Astrocyte of the spinal cord (primary cell): ENCODE results near the gene LPO.

ENCODE experiments used
- DNase-seq: peaks from one replicate; pipeline ENCODE4 v3.0.0; 2011; ENCODE audit warnings: low read depth, low spot score
- H3K4me3 ChIP-seq: 2 replicates; pipeline ENCODE4 v1.5.1; 2011; ENCODE audit warnings: low read depth, mild to moderate bottlenecking, low read length, moderate library complexity
- CTCF ChIP-seq: IDR thresholded peaks from 2 replicates; pipeline ENCODE4 v1.5.1; 2012; ENCODE audit warnings: low read depth, mild to moderate bottlenecking, low read length, inconsistent platforms
- in situ Hi-C: cut with HindIII; loops from 2 replicates; pipeline ENCODE4 v1.10.0; 2017; ENCODE audit warnings: low sequenced_read_pairs

LPO gene

GRCh38 chr17:58268774-58269556 lies 30.6 kb downstream of the LPO start:
- in situ Hi-C loops, result no loop called here

GRCh38 chr17:58269557-58270291 lies 31.3 kb downstream of the LPO start:
- no peak overlapping the region for H3K4me3 ChIP-seq
- no peak for DNase-seq
- TF ChIP-seq CTCF, result no peak
- in situ Hi-C loops, result no loop called here

More at GRCh38 chr17:58268774-58269556, 30.6 kb downstream of the LPO start:
- no peak for DNase-seq
- no peak for TF ChIP-seq CTCF
- H3K4me3 ChIP-seq, result no peak overlapping the region

GRCh38 chr17:58270476-58271215 lies 32.3 kb downstream of the LPO start:
- DNase-seq, result no peak
- no peak overlapping the region for H3K4me3 ChIP-seq
- TF ChIP-seq CTCF, result no peak
- in situ Hi-C loops, result no loop called here

GRCh38 chr17:58271216-58271931 lies 33.0 kb downstream of the LPO start:
- H3K4me3 ChIP-seq, result no peak overlapping the region
- TF ChIP-seq CTCF, result no peak
- DNase-seq, result no peak
- in situ Hi-C loops, result no loop called here

GRCh38 chr17:58272367-58273280 lies 34.2 kb downstream of the LPO start:
- TF ChIP-seq CTCF, result no peak
- DNase-seq, result no peak
- in situ Hi-C loops, result no loop called here
- H3K4me3 ChIP-seq, result no peak overlapping the region
